Transverse colon (tissue), 4 donors: ENCODE measurements around the gene NECTIN1. TPM values are rescaled to one million over a fixed set of nuclear protein-coding genes. Genes with fewer than 3 reads are reported as not detected.

Source experiments
- DNase-seq: peaks from one replicate; pipeline ENCODE4 v3.0.0-alpha.2; 2019
- H3K27ac ChIP-seq, 4 donors: fragments of 200-600 bp; sonication (generic); 2 replicates each; pipeline ENCODE4 v1.5.1; 2016 to 2018; ENCODE audit warnings: inconsistent platforms in 4 of 4
- H3K27me3 ChIP-seq: fragments of 200-600 bp; sonication (generic); 2 replicates; pipeline ENCODE4 v1.5.1; 2017; ENCODE audit warnings: inconsistent platforms
- H3K36me3 ChIP-seq, 4 donors: fragments of 200-600 bp; sonication (generic); 2 replicates each; pipeline ENCODE4 v1.5.1; 2017 to 2019; ENCODE audit warnings: inconsistent platforms in 4 of 4
- H3K4me1 ChIP-seq, 4 donors: fragments of 200-600 bp; sonication (generic); 2 replicates each; pipeline ENCODE4 v1.5.1; 2017 to 2020; ENCODE audit warnings: inconsistent platforms in 4 of 4
- H3K4me3 ChIP-seq, 4 donors: fragments of 200-600 bp; sonication (generic); 1 replicate in 1 of 4; 2 replicates in 3 of 4; pipeline versions ENCODE4 v1.5.1 to v1.6.1; 2017 to 2019; ENCODE audit warnings: inconsistent platforms in 4 of 4
- H3K9me3 ChIP-seq, 2 donors: fragments of 200-600 bp; sonication (generic); 2 replicates each; pipeline ENCODE4 v1.5.1; 2017 to 2019; ENCODE audit warnings: inconsistent platforms in 2 of 2
- CTCF ChIP-seq, 5 experiments: fragments of 200-600 bp in 3 of 5; fragments of 450-650 bp in 2 of 5; sonication (generic) in 3 of 5; IDR thresholded peaks; 1 replicate in 2 of 5; 2 replicates in 3 of 5; pipeline ENCODE4 v1.5.1; 2016 to 2017; ENCODE audit warnings: antibody characterized with exemption in 5 of 5, inconsistent platforms in 3 of 5, mild to moderate bottlenecking in 2 of 5, moderate library complexity in 1 of 5
- EP300 ChIP-seq: sonication (generic); formaldehyde crosslinking; IDR thresholded peaks from one replicate; pipeline ENCODE4 v1.6.1; 2017; ENCODE audit warnings: antibody characterized with exemption, low read depth
- POLR2A ChIP-seq: fragments of 450-650 bp; IDR thresholded peaks from one replicate; pipeline ENCODE4 v1.6.1; 2016; ENCODE audit warnings: antibody characterized with exemption, mild to moderate bottlenecking, moderate library complexity
- POLR2AphosphoS5 ChIP-seq, 3 donors: sonication (generic); formaldehyde crosslinking; IDR thresholded peaks; one replicate each; pipeline ENCODE4 v1.6.1; 2016; ENCODE audit warnings: antibody characterized with exemption in 3 of 3
- WGBS, 2 donors: methylation state at CpG; one replicate each; pipeline ENCODE4 v1.1.5; 2018; ENCODE audit warnings: low coverage in 1 of 2; 5-methylcytosine and 5-hydroxymethylcytosine counted together
- in situ Hi-C, 4 donors: fragments of 200-750 bp; cut with MboI; loops; one replicate each; pipeline versions ENCODE4 v1.15.0 to v1.15.1; 2017; ENCODE audit warnings: low sequenced_read_pairs in 3 of 4, low pct_ligation_motif_present in 1 of 4, low pct_unique_long_range_greater_than_20kb in 1 of 4
- intact Hi-C: fragments of 100-400 bp; cut with DNase I; formaldehyde crosslinking; loops from one replicate; pipeline ENCODE4 v1.15.1; 2023; ENCODE audit warnings: low total_unique reads
- total RNA-seq, 4 donors: library from RNA; depleted of rRNA; stranded (reverse); fragments of >200 nt; gene quantifications; one replicate each; pipeline ENCODE4 v1.1.0, GENCODE V29; 2016

Gene NECTIN1
- total RNA-seq, 4 donors from 2014 or later, result 11.0 to 71.2 (median 12.6) TPM

- Histone ChIP-seq H3K27ac (no peak overlapping the region), H3K9me3 (no peaks in the 10 kb centered on the region), H3K36me3 (peaks cover 0 to 7% (median 0%) of the 10 kb centered on the region in 4 donors), H3K4me3 (no peak overlapping the region), H3K4me1 (peaks cover 0 to 16% (median 8%) of the 10 kb centered on the region in 4 donors), H3K27me3 (no peaks in the 10 kb centered on the region)
- TF ChIP-seq POLR2A (no peak), CTCF (IDR thresholded peaks at IDR 0.05) (peak in 1 of 5 experiments; percentile 8)
- WGBS, 2 donors, result 70% methylated on average over 12 of the region's 15 CpGs; no CpG with 5 or more reads in 1 of the 2 donors
- in situ Hi-C loops, result loop anchor here (10.0 to 25.0 kb wide), 3 partner anchors 61 to 438 kb away; no protein-coding TSS in a partner anchor
- peak; percentile 46 for DNase-seq
- intact Hi-C loops, result no loop called here
These were observed 55.2 kb downstream of the NECTIN1 start for GRCh38 chr11:119673759-119674336.

- H3K27ac ChIP-seq, result no peak overlapping the region
- in situ Hi-C loops, result loop anchor here (10.0 to 25.0 kb wide), 3 partner anchors 62 to 439 kb away; no protein-coding TSS in a partner anchor
- TF ChIP-seq POLR2AphosphoS5 (IDR thresholded peaks at IDR 0.05) (no peak), CTCF (IDR thresholded peaks at IDR 0.05) (no peak), EP300 (no peak), POLR2A (no peak)
- H3K27me3 ChIP-seq, result no peaks in the 10 kb centered on the region
- no peak overlapping the region for H3K4me3 ChIP-seq
- 89% methylated on average over 11 of the region's 13 CpGs; no CpG with 5 or more reads in 1 of the 2 donors for WGBS, 2 donors
- H3K4me1 ChIP-seq, result peaks cover 0 to 16% (median 8%) of the 10 kb centered on the region in 4 donors
- no peaks in the 10 kb centered on the region for H3K9me3 ChIP-seq
- no peak for DNase-seq
- H3K36me3 ChIP-seq, result peaks cover 0 to 7% (median 0%) of the 10 kb centered on the region in 4 donors
- intact Hi-C loops, result no loop called here
These were observed 55.8 kb downstream of the NECTIN1 start for GRCh38 chr11:119673052-119673758.

- no peak for DNase-seq
These were observed 56.4 kb downstream of the NECTIN1 start for GRCh38 chr11:119672597-119672996.

More at GRCh38 chr11:119672597-119672996, 56.4 kb downstream of the NECTIN1 start:
- TF ChIP-seq EP300 (no peak), CTCF (IDR thresholded peaks at IDR 0.05) (no peak), POLR2AphosphoS5 (IDR thresholded peaks at IDR 0.05) (no peak), POLR2A (no peak)
- Histone ChIP-seq H3K9me3 (no peaks in the 10 kb centered on the region), H3K36me3 (peaks cover 0 to 7% (median 0%) of the 10 kb centered on the region in 4 donors), H3K4me3 (no peak overlapping the region), H3K4me1 (peaks cover 0 to 16% (median 8%) of the 10 kb centered on the region in 4 donors), H3K27me3 (no peaks in the 10 kb centered on the region), H3K27ac (peak overlapping the region in 1 of 4 donors; percentile 42)
- intact Hi-C loops, result no loop called here
- in situ Hi-C loops, result loop anchor here (10.0 to 25.0 kb wide), 3 partner anchors 62 to 440 kb away; no protein-coding TSS in a partner anchor
- WGBS, 2 donors, result 89% methylated on average over 7 of the region's 7 CpGs; no CpG with 5 or more reads in 1 of the 2 donors
